ENCODE measurements around the gene SUMO4.

SUMO4 gene

GRCh38 chr6:149433405-149433804, 33.3 kb downstream of the SUMO4 start:
- TF ChIP-seq POLR2A (IDR thresholded peaks at IDR 0.05; ENCODE audit: extremely low read depth, insufficient read length) (no peak), CTCF (IDR thresholded peaks at IDR 0.05; ENCODE audit: low read depth, low read length) (no peak), MYC (IDR thresholded peaks at IDR 0.05; ENCODE audit: low read depth, low read length) (no peak), MAX (IDR thresholded peaks at IDR 0.05; ENCODE audit: low read depth, low read length) (no peak)
- no peak for DNase-seq (ENCODE audit: low read depth)
- no peak overlapping the region for H3K4me3 ChIP-seq (ENCODE audit: low read depth, low read length)

GRCh38 chr6:149433881-149434280, 33.8 kb downstream of the SUMO4 start:
- no peak for DNase-seq (ENCODE audit: low read depth)
- TF ChIP-seq POLR2A (IDR thresholded peaks at IDR 0.05; ENCODE audit: extremely low read depth, insufficient read length), result no peak
- no peak for TF ChIP-seq MYC (IDR thresholded peaks at IDR 0.05; ENCODE audit: low read depth, low read length)
- no peak for TF ChIP-seq MAX (IDR thresholded peaks at IDR 0.05; ENCODE audit: low read depth, low read length)
- no peak overlapping the region for H3K4me3 ChIP-seq (ENCODE audit: low read depth, low read length)

- no peak for DNase-seq (ENCODE audit: low read depth)
- TF ChIP-seq MAX (IDR thresholded peaks at IDR 0.05; ENCODE audit: low read depth, low read length) (no peak), CTCF (IDR thresholded peaks at IDR 0.05; ENCODE audit: low read depth, low read length) (no peak), POLR2A (IDR thresholded peaks at IDR 0.05; ENCODE audit: extremely low read depth, insufficient read length) (no peak), MYC (IDR thresholded peaks at IDR 0.05; ENCODE audit: low read depth, low read length) (no peak)
- no peak overlapping the region for H3K4me3 ChIP-seq (ENCODE audit: low read depth, low read length)
These were observed 36.0 kb downstream of the SUMO4 start for GRCh38 chr6:149435919-149436586.

- TF ChIP-seq MYC (IDR thresholded peaks at IDR 0.05; ENCODE audit: low read depth, low read length) (no peak), MAX (IDR thresholded peaks at IDR 0.05; ENCODE audit: low read depth, low read length) (no peak), CTCF (IDR thresholded peaks at IDR 0.05; ENCODE audit: low read depth, low read length) (no peak), POLR2A (IDR thresholded peaks at IDR 0.05; ENCODE audit: extremely low read depth, insufficient read length) (no peak)
- no peak for DNase-seq (ENCODE audit: low read depth)
- no peak overlapping the region for H3K4me3 ChIP-seq (ENCODE audit: low read depth, low read length)
These were observed 36.6 kb downstream of the SUMO4 start for GRCh38 chr6:149436647-149437046.

- H3K4me3 ChIP-seq (ENCODE audit: low read depth, low read length), result no peak overlapping the region
- no peak for DNase-seq (ENCODE audit: low read depth)
- no peak for TF ChIP-seq CTCF (IDR thresholded peaks at IDR 0.05; ENCODE audit: low read depth, low read length)
- no peak for TF ChIP-seq MAX (IDR thresholded peaks at IDR 0.05; ENCODE audit: low read depth, low read length)
- TF ChIP-seq POLR2A (IDR thresholded peaks at IDR 0.05; ENCODE audit: extremely low read depth, insufficient read length), result no peak
- no peak for TF ChIP-seq MYC (IDR thresholded peaks at IDR 0.05; ENCODE audit: low read depth, low read length)
These were observed 37.1 kb downstream of the SUMO4 start for GRCh38 chr6:149437212-149437611.

GRCh38 chr6:149438855-149439254, 38.8 kb downstream of the SUMO4 start:
- H3K4me3 ChIP-seq (ENCODE audit: low read depth, low read length), result no peak overlapping the region
- DNase-seq (ENCODE audit: low read depth), result no peak
- TF ChIP-seq MYC (IDR thresholded peaks at IDR 0.05; ENCODE audit: low read depth, low read length), result no peak
- no peak for TF ChIP-seq CTCF (IDR thresholded peaks at IDR 0.05; ENCODE audit: low read depth, low read length)

Measured in NB4 (cell line).